NCI-H1417 treated with DMSO at 0.1 percent for 48 hours (cell line): ENCODE measurements around the gene IL21R.

Experiments used
- DNase-seq: peaks from one replicate; lab custom pipeline; 2025; lab: John Stamatoyannopoulos, UW

IL21R gene

GRCh38 chr16:27463741-27464591 is 62.0 kb downstream of the IL21R start:
- DNase-seq: no peak

- DNase-seq: no peak
Observed at GRCh38 chr16:27464626-27465482, 62.9 kb downstream of the IL21R start.

GRCh38 chr16:27465483-27465879 is 63.5 kb downstream of the IL21R start:
- no peak for DNase-seq

- no peak for DNase-seq
Observed at GRCh38 chr16:27468941-27469531, 67.1 kb downstream of the IL21R start.

GRCh38 chr16:27470567-27471431 is 68.8 kb downstream of the IL21R start:
- no peak for DNase-seq

- no peak for DNase-seq
Observed at GRCh38 chr16:27471661-27472060, 69.7 kb downstream of the IL21R start.

- no peak for DNase-seq
Observed at GRCh38 chr16:27472091-27473020, 70.4 kb downstream of the IL21R start.

GRCh38 chr16:27473101-27473900 is 71.3 kb downstream of the IL21R start:
- no peak for DNase-seq

- DNase-seq: no peak
Observed at GRCh38 chr16:27474041-27474440, 72.1 kb downstream of the IL21R start.

GRCh38 chr16:27474921-27475320 is 72.9 kb downstream of the IL21R start:
- no peak for DNase-seq

- DNase-seq: no peak
Observed at GRCh38 chr16:27475561-27475960, 73.6 kb downstream of the IL21R start.

- no peak for DNase-seq
Observed at GRCh38 chr16:27476240-27476639, 74.3 kb downstream of the IL21R start.

- no peak for DNase-seq
Observed at GRCh38 chr16:27480761-27481160, 78.8 kb downstream of the IL21R start.

- DNase-seq: no peak
Observed at GRCh38 chr16:27481282-27481934, 79.4 kb downstream of the IL21R start.

- no peak for DNase-seq
Observed at GRCh38 chr16:27482397-27483087, 80.6 kb downstream of the IL21R start.

GRCh38 chr16:27483088-27483437 is 81.1 kb downstream of the IL21R start:
- no peak for DNase-seq

- DNase-seq: no peak
Observed at GRCh38 chr16:27483624-27484023, 81.7 kb downstream of the IL21R start.

- DNase-seq: no peak
Observed at GRCh38 chr16:27485126-27485525, 83.2 kb downstream of the IL21R start.

- no peak for DNase-seq
Observed at GRCh38 chr16:27485811-27486210, 83.8 kb downstream of the IL21R start.
